ENCODE measurements around the gene NEGR1. TPM values are rescaled to one million over a fixed set of nuclear protein-coding genes. Genes with fewer than 3 reads are reported as not detected.

Gene NEGR1
- total RNA-seq, 1 experiment from 2014 or later, result 2.9 TPM

- POLR2A ChIA-PET, result no interaction called here
- CTCF ChIA-PET, result no interaction called here
- Mint-ChIP-seq H3K27me3 (ENCODE audit: low read depth) (no peaks in the 10 kb centered on the region), H3K4me1 (peaks cover 3% of the 10 kb centered on the region), H3K9me3 (peaks cover 26% of the 10 kb centered on the region), H3K4me3 (no peak overlapping the region), H3K27ac (no peak overlapping the region), H3K36me3 (peaks cover 10% of the 10 kb centered on the region; the same call in 1 of the 2 replicates)
- ATAC-seq (no peak), DNase-seq (ENCODE audit: low spot score) (no peak)
- no peak for TF ChIP-seq ZNF512 (CRISPR knock-in tag; IDR thresholded peaks at IDR 0.05; ENCODE audit: borderline replicate concordance)
- TF ChIP-seq SMAD4 (CRISPR knock-in tag; IDR thresholded peaks at IDR 0.05), result no peak
- TF ChIP-seq ZNF396 (CRISPR knock-in tag; IDR thresholded peaks at IDR 0.05; ENCODE audit: borderline replicate concordance), result no peak
- TF ChIP-seq PRDM15 (CRISPR knock-in tag; IDR thresholded peaks at IDR 0.05), result no peak
- no peak for TF ChIP-seq FOXP1 (CRISPR knock-in tag; IDR thresholded peaks at IDR 0.05; ENCODE audit: borderline replicate concordance)
- TF ChIP-seq CREM (CRISPR knock-in tag; IDR thresholded peaks at IDR 0.05), result no peak
- no peak for TF ChIP-seq USF2 (CRISPR knock-in tag; IDR thresholded peaks at IDR 0.05)
- no peak for TF ChIP-seq ZNF425 (CRISPR knock-in tag; conservative IDR thresholded peaks at IDR 0.05)
- TF ChIP-seq RORB (CRISPR knock-in tag; IDR thresholded peaks at IDR 0.05), result no peak
- TF ChIP-seq EMX1 (CRISPR knock-in tag; IDR thresholded peaks at IDR 0.05), result no peak
- TF ChIP-seq ZNF281 (CRISPR knock-in tag; IDR thresholded peaks at IDR 0.05), result no peak
- no peak for TF ChIP-seq ETV6 (CRISPR knock-in tag; IDR thresholded peaks at IDR 0.05)
- TF ChIP-seq PRRX2 (CRISPR knock-in tag; IDR thresholded peaks at IDR 0.05), result no peak
Observed at GRCh38 chr1:71717186-71717585, 565.2 kb downstream of the NEGR1 start.

- Mint-ChIP-seq H3K9me3 (peaks cover 37% of the 10 kb centered on the region), H3K27me3 (ENCODE audit: low read depth) (no peaks in the 10 kb centered on the region)
- POLR2A ChIA-PET, result no interaction called here
- TF ChIP-seq AFF4 (CRISPR knock-in tag; IDR thresholded peaks at IDR 0.05; ENCODE audit: borderline replicate concordance), result no peak
- no peak for TF ChIP-seq ZBTB21 (CRISPR knock-in tag; IDR thresholded peaks at IDR 0.05; ENCODE audit: borderline replicate concordance)
- no peak for TF ChIP-seq E2F4 (CRISPR knock-in tag; IDR thresholded peaks at IDR 0.05; ENCODE audit: borderline replicate concordance, low read depth)
- no peak for TF ChIP-seq FOXJ3 (CRISPR knock-in tag; IDR thresholded peaks at IDR 0.05; ENCODE audit: borderline replicate concordance)
Observed at GRCh38 chr1:71711456-71711855, 570.9 kb downstream of the NEGR1 start.

More at GRCh38 chr1:71711456-71711855, 570.9 kb downstream of the NEGR1 start:
- CTCF ChIA-PET, result no interaction called here
- Mint-ChIP-seq H3K36me3 (peaks cover 10% of the 10 kb centered on the region; the same call in 1 of the 2 replicates), H3K27ac (no peak overlapping the region), H3K4me3 (no peak overlapping the region), H3K4me1 (no peaks in the 10 kb centered on the region)
- DNase-seq (ENCODE audit: low spot score) (no peak), ATAC-seq (no peak)
